ENCODE data around the gene ERLIN1.
A peak's percentile ranks its signal among the peaks of the same experiment; 100 is the strongest.

The ERLIN1 gene

DNA sequence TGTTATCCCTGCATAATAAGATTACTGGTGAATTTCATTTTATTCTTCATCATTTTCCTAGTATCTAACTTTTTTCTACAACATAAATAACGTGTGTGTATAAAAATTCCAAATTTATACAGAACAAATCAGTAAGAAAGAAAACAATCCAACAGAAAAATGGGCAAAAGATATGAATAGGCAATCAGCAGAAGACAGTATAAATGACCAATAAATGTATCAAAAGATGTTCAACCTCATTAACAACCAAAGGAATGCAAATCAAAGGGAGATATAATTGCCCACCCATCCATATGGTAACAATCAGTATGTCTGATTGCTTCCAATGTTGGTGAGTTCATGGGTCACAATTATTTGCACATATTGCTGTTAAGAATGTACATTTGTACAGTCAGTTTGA is 13.5 kb downstream of the ERLIN1 start:
- DNase-seq (ENCODE audit: low spot score): no peak

GRCh38 chr10:100168313-100168643 is 17.6 kb downstream of the ERLIN1 start:
- no peak for DNase-seq (ENCODE audit: low spot score)

DNA sequence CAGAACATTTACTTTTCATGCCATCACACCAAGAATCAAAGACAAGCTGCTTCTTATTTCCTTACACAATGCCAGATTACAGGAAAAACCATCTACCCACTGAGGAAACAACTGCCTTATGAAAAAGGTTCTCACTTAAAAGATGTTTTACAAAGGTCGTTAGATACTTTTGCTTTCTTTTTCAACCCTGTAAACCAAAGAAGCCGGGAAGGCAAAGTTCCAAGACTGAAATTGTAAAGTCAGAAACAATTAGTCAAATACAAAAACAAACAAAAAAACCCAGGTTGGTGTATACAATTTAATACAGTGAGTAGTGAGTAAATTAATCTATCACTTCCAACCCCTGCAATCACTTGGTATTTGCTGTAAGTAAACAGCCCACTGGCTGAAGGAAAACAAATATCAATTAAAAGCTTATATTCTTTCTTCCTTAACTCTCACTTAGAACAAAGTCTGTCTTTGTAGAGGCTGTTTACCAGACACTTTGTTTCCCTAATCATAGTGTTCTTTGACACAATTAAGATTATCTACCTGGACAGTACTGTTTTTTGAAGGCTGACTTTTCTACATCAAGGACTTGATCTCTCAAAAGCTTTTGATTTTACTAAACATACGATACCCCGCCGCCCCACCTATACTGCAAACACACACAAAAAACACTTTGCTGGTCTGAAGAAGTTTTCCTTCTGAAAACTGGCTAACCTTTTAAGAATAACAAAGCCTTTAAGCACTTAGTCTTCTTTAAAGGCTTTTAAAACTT is 18.1 kb downstream of the ERLIN1 start:
- no peak for DNase-seq (ENCODE audit: low spot score)

GRCh38 chr10:100163704-100164621 is 21.9 kb downstream of the ERLIN1 start:
- DNase-seq (ENCODE audit: low spot score): peak; percentile 7

GRCh38 chr10:100162696-100163095 is 23.1 kb downstream of the ERLIN1 start:
- no peak for DNase-seq (ENCODE audit: low spot score)

GRCh38 chr10:100158044-100158805 is 27.6 kb downstream of the ERLIN1 start:
- no peak for DNase-seq (ENCODE audit: low spot score)

GRCh38 chr10:100157156-100157555 is 28.7 kb downstream of the ERLIN1 start:
- no peak for DNase-seq (ENCODE audit: low spot score)

DNA sequence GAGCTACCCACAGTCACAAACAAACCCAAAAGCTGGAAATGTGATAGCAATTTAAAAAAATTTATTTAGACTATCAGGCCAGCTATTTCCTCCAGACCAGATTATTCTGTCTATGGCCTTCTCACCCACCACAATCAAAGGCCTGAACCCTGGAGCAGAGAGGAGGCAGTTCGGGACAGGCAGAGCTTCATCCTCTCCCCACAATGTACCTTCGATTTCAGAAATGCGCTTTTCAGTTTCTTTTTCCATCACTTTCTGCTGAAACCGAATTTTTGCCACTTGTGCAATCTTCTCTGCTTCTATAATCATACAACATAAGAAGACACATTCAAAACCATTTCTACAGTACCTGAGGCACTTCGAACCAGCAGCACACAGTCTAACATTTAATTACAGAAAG is 29.9 kb downstream of the ERLIN1 start:
- DNase-seq (ENCODE audit: low spot score): no peak

- peak; percentile 16 for DNase-seq (ENCODE audit: low spot score)
Measured at GRCh38 chr10:100154666-100155065, 31.2 kb downstream of the ERLIN1 start.

DNA sequence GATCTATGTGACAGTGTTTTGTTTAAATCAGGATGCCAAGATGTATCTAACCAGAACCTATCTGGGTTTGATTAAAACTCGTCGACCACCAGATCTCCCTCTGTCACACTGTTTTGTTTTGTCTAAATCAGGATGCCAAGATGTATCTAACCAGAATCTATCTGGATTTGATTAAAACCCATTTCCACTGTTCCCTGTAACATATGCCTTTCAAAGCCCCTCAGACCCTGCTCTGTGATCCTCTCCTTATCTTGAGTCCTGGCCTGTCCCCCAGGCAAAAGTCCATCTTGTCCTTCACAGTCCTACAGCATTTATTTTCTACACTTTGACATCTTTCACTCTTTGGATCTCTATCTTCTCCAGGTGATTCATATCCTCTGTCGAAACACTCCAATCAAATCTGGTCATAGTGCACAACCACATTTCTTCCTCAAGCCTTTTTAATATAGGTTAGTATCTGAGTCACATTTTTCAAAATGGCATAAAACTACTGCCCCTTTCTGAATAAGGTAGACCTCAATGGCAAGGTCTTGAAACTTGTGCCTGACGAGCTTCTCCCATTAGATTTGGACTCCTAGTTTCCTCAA is 32.5 kb downstream of the ERLIN1 start:
- peak; percentile 13 for DNase-seq (ENCODE audit: low spot score)

DNA sequence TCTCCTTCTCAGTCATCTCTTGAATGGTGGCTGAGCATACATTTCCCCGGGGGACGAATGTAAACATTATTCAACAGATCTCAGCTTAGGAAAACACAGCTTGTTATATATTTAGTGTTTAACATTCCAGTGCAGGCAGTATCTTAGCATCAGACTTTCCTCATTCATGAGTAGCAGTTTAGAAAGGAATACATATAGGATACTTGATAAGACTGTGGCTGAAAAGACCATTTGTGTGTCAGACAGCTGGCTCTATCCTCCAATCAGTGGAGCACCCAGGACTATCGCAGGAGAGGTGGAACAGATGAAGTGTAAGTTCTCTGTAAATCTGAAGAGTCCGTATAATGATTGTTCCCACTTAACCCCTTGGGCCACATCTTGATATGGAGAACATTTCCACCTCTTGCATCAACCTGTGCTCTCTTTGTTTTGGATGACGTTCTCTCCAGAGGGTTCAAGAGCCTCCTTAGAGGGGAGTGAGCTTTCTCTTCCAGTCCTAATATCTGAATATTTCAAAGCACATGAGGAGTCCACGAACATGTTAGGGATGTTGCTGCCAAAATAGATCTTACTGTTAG is 34.0 kb downstream of the ERLIN1 start:
- no peak for DNase-seq (ENCODE audit: low spot score)

GRCh38 chr10:100148353-100149211 is 37.2 kb downstream of the ERLIN1 start:
- peak; percentile 96 for DNase-seq (ENCODE audit: low spot score)

- peak; percentile 5 for DNase-seq (ENCODE audit: low spot score)
Measured at GRCh38 chr10:100146875-100147650, 38.8 kb downstream of the ERLIN1 start.

- DNase-seq (ENCODE audit: low spot score): no peak
Measured at GRCh38 chr10:100146398-100146797, 39.4 kb downstream of the ERLIN1 start.

DNA sequence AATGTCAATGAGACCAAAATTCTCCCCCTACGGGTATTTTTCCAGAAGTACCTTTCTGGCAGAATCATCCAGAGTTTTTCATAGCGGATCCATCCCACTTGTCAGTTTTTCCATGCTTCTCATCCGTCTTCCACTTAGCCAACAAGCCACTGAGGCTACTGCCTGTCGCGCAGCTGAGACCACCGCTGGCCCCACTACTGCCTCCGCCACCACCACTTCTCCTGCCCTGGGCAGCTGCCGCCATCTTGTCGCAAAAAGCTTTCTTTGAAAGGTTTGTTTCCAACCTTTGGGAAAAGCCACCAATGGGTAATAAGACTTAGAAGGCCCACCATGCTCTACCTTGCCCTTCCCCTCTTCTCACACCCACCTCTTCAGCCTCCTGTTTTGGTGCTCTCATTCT is 42.1 kb downstream of the ERLIN1 start:
- no peak for DNase-seq (ENCODE audit: low spot score)

GRCh38 chr10:100141446-100142087 is 44.3 kb downstream of the ERLIN1 start:
- no peak for DNase-seq (ENCODE audit: low spot score)

- DNase-seq (ENCODE audit: low spot score): no peak
Measured at GRCh38 chr10:100140070-100140469, 45.8 kb downstream of the ERLIN1 start.

- no peak for DNase-seq (ENCODE audit: low spot score)
Measured at GRCh38 chr10:100138921-100139496, 46.8 kb downstream of the ERLIN1 start.

DNA sequence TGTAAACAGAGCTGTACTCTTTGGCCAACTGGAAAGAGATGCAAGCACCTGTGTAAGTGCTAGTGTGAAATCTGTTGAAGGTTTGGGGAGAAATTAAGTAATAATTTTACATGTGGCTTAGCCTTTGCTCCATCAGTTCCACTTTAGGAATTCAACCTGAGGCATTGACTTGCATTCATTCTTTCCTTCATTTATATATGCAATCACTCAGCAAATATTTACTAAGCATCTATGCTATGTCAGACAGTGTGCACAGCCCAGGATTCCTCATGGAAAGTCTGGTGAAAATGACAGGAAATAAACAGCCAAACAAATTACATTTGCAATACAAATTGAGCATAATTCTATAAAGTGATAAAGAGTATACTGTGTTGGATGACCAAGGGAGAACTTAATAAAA is 50.3 kb downstream of the ERLIN1 start:
- no peak for DNase-seq (ENCODE audit: low spot score)

Data from kidney tubule cell (primary cell).